KG1 (cell line): Measurements from ENCODE around the gene ZNF556.
"Not testable (repeated sequence)": the region's sequence is repeated elsewhere in the genome, so short reads cannot be mapped to it uniquely, and the experiment has no call there.

Experiments used
- DNase-seq: peaks from one replicate; lab custom pipeline; 2025; lab: John Stamatoyannopoulos, UW

Gene ZNF556

DNA sequence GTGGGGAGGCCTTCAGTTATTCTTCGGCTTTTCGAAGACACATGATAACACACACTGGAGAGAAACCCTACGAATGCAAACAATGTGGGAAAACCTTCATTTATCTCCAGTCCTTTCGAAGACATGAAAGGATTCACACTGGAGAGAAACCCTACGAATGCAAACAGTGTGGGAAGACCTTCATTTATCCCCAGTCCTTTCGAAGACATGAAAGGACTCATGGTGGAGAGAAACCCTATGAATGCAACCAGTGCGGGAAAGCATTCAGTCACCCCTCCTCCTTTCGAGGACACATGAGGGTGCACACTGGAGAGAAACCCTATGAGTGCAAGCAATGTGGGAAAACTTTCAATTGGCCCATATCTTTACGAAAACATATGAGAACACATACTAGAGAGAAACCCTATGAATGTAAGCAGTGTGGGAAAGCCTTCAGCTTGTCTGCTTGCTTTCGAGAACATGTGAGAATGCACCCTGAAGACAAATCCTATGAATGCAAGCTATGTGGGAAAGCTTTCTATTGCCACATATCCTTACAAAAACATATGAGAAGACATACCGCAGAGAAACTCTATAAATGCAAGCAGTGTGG, 14.0 kb upstream of the ZNF556 start:
- DNase-seq: no peak

DNA sequence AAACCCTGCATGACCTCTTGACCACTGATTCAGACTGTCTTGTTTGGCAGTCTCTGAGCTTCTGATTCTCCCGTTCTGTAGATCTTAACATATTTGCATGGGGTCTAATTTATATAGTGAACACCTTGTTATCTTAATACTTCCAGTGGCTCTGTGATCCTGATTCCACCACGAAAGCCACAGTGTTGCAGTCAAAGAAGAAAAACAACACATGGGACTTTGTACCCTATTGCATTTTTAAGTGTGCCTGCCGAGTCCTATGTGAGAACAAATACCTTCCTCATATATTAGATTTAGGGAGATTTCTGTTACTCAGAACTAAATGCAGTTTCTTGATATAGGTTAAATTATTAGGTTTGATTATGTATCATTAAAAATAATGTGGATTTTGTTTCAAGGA, 12.3 kb upstream of the ZNF556 start:
- no peak for DNase-seq

DNA sequence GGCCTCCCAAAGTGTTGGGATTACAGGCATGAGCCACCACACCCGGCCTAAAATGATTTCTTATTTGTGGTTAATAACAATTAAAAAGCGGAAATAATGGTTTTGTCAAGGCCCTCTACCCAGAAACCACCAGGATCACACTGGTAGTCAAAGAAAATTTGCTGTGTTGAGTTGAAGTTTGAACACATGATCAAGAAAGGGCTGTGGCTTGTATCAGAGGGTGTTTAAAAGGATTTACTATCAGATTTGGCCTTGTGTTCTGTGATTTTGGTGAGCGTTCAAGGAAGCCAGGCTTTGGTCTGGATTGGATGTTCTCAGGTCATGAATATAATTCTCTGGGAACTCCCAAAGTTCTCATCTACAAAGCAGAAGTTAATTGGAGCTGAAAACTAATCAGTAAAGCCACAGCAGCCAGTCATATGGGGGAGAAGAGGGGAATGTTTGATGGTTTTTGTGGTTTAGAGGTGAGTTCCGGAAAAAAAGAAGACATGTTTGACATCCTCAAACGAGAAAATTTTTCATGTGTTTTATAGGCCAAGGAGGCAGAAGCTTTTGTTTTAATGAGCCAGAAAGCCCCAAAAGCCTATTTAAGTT, 10.6 kb upstream of the ZNF556 start:
- no peak for DNase-seq

DNA sequence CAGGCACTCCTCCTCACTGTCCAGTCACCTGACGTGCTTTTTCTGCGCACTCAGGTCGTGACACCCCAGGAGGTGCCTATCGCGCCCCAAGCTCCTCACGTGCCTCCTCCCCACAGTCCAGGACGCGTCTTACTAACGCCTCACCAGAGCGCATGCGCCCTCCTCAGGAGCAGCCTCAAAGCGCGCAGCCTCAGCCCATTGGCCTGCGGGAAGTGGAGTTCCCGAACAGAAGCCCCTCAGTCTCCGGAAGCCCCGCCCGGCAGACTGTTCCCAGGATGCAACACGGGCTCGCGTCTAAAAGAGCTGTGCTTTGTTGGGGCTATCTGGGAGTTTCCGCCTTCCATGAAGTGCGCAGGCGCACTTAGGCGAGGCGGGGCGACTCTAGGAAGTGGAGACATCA, 8.3 kb upstream of the ZNF556 start:
- no peak for DNase-seq

DNA sequence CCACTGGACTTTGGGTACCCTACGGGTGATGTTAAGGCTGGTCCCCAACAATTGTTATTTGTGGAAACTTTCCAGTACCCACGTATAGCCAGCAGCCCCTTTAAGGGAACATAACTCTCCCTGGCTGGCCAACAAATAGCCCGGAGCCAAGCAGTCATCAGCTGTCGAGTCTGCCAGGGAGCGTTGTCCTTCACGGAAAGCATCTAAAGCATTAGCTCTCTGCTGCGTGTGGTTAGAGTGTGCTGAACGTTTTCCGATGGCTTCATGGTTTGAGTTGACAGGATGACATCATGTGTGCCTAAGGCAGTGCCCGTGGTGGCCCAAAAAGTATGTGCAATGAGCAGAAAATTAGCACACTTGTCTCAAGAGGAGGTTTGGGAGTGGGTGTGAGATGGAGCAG, 3.3 kb upstream of the ZNF556 start:
- no peak for DNase-seq

DNA sequence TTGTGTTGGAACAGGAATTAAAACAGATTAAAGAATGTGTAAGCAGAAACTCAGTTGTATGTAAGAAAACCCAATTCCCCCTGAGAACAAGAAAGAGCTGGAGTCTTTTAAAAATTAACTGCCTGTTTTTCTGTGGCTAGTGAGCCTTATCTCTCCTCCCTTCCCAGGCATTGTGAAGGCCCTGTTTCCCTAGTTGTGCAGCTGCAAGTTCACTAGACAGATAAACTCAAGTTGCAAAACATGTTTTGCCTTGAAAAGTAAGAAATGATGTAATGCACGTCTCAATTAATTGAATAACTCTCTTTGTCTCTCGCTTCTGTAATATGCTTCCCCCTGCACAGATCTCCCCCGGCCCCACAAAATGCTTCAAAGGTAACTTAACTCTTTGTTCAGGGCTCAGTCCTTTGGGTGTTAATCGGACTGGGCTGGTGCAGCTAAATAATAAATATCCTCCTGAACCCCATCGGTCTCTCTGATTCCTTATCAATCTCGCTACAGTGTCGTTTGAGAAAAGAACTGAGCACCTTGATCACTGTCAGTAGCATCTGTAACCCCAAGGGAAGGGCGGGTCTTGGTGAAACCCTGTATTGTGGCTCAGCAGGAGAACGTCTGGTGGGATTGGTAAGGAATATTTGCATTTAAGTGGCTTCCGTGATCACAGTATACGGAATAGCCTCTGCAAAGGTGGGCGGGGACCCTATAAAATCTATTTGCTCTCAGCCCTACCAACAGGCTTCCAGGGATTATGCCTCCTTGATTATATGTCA, 1.6 kb upstream of the ZNF556 start:
- no peak for DNase-seq

DNA sequence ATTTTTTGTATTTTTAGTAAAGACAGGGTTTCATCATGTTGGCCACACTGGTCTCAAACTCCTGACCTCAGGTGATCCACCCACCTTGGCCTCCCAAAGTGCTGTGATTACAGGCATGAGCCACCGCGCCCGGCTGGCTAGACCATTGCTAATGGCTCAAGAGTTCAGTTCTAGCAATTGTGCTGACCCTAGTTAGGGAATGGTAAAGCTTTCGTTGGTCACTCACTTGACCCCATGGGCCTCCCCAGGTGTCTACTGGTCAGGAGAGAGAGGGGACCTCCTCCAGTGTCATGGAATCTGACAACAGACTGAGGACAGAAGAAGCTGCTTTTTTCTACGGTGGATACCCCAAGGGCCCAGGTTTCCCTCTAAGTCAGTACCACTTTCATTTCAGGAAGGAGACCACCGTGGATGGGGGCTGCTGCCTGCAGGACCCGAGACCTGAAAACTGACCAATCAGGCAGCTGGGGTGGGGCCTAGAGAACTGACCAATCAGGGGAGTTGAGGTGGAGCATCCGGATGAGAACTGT, 575 bp upstream of the ZNF556 start:
- no peak for DNase-seq

DNA sequence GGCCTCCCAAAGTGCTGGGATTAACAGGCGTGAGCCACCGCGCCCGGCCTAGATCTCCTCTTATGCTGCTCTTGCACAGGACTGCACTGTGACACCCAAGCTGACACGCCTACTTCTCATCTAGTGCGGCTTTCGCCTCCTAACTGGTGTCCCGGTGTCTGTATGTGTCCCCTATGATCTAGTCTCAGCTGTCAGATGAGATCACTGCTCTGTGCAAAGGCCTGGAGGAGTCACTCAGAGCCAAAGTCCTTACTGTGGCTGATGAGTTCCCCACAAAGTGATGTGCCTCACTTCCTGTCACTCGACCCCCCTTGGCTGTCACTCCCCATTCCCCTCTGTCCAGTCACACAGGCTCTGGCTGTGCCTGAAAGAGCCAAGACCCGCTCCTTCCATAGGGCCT, 2.5 kb downstream of the ZNF556 start:
- no peak for DNase-seq

DNA sequence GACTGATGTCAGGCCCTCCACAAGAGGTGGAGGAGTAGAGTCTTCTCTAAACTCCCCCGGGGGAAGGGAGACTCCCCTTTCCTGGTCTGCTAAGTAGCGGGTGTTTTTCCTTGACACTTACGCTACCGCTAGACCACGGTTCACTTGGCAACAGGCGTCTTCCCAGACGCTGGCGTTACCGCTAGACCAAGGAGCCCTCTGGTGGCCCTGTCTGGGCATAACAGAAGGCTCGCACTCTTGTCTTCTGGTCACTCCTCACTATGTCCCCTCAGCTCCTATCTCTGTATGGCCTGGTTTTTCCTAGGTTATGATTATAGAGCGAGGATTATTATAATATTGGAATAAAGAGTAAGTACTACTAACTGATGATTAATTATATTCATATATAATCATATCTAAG, 5.0 kb downstream of the ZNF556 start:
- DNase-seq: not testable (repeated sequence)

DNA sequence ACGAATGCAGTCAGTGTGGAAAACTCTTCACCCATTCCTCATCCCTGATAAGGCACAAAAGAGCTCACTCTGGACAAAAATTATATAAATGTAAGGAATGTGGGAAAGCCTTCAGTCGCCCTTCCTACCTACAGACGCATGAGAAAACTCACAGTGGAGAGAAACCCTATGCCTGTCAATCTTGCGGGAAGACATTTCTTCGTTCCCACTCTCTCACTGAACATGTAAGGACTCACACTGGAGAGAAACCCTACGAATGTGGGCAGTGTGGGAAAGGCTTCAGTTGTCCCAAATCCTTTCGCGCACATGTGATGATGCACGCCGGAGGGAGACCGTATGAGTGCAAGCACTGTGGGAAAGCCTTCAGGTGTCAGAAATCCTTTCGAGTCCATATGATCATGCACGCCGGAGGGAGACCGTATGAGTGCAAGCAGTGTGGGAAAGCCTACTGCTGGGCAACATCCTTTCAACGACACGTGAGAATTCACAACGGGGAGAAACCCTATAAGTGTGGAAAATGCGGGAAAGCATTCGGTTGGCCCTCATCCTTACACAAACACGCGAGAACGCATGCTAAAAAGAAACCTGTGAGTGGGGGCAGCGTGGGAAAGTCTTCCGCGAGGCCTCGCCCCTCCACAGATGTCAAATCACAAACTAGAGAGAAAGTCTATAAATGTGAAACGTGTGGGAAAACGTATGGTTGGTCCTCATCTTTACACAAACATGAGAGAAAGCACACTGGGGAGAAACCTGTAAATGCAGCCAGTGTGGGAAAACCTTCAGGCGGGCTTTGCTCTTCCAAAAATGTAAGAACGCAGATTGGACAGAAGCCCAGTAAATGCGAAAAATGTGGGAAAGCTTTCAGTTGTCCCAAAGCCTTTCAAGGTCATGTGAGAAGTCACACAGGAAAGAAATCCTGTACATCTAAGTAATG, 10.5 kb downstream of the ZNF556 start:
- DNase-seq: no peak

DNA sequence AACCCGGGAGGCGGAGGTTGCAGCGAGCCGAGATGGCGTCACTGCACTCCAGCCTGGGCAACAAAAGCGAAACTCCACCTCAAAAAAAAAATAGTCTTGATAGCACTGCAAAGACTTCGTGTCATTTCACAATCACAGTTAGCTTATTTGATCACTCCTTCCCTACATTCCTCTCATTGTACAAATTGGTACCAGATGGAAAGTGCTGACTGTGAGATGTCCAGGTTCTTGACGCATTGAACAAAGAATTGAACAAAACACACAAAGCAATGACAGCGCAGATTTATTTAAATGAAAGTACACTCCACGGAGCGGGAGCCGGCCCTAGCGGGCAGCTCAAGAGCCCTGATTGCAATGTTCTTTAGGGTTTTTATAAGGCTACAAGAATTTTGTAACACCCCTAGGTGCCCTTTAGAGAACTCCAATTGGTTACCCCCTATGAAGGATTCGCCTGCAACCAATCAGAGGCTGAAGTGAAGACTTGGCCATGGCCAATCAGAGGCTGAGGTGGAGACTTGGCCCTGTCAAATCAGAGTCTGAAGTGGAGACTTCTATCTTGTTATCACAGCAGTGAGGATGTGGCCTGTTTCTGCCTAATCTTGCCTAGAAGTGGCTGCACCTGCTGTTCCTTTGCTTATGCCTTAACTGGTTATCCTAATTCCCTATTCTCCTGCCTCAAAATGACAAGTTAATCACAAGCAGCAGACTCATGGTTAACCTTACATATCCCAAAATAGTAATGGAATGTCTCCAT, 16.7 kb downstream of the ZNF556 start:
- no peak for DNase-seq

DNA sequence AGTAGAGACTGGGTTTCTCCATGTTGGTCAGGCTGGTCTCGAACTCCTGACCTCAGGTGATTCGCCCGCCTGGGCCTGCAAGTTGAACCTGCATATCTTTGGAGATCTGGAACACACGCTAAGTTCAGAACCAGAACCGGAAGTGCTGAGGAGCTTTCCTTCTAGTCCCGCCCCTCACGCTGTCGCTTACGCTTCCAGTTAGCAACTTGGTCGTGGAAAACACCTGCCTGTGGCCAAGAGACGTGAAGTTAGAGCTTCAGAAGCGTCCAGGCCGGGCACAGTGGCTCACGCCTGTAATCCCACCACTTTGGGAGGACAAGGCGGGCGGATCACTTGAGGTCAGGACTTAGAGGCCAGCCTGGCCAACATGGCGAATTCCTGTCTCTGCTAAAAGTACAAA, 18.6 kb downstream of the ZNF556 start:
- no peak for DNase-seq

DNA sequence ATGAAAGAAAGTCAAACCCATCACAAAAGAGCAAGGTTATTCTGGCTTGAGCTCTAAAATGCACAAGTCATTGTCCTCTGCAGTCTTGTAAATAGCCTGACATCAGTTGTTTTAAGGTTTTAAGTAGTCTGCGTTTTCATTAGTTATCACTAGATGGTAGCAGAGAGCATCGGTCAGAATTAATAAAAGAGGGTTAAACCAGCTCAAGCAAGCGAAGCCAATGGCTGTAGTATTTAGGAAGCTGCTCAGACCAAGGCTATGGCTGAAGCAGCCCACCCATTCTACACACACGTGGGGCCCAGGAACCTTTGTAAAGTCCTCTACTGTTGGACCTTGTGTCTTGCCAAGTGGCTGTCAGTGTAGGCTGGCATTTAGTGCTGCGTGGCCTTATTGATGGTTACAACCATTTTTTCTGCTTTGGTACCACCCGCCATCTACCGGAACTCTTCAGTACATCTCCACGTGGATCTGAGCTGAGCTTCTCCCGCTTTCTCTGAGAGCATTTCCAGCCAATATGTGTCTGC, 20.3 kb downstream of the ZNF556 start:
- peak; percentile 62 for DNase-seq

DNA sequence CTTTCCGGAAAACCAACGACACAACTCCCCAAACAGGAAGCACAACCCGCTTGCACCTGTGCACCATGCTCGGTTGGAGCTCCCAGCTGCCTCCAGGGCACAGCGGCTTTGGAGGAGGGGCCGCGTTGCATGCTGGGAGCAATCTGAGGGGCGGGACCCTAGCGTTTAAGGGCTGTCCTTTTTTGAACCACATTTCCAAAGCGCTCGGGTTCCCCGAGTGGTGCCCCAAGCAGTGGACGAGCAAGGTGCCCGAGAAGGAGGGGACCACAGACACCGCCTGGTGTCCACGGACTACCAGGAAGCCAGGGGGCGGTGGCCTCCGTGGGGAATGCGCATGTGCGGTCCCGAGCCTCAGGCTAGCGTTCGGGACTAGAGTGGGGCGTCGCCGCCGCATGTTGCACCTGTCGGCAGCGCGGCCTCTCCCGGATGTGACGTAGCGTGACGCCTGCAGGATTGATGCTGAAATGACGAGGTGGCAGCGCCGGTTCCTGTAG, 21.6 kb downstream of the ZNF556 start:
- no peak for DNase-seq

DNA sequence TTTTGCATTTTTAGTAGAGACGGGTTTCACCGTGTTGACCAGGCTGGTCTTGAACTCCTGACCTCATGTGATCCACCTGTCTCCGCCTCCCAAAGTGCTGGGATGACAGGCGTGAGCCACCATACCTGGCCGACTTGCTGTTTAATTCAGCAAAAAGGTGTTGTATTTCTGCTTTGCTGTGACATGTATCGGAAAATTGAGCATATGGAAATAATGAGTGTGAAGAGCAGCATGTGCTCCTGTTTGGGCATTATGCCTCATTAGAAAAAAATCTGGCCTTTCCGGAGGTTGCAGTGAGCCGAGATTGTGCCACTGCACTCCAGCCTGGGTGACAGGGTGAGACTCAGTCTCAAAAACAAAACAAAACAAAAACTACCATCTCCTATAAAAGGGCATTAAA, 23.4 kb downstream of the ZNF556 start:
- DNase-seq: not testable (repeated sequence)

DNA sequence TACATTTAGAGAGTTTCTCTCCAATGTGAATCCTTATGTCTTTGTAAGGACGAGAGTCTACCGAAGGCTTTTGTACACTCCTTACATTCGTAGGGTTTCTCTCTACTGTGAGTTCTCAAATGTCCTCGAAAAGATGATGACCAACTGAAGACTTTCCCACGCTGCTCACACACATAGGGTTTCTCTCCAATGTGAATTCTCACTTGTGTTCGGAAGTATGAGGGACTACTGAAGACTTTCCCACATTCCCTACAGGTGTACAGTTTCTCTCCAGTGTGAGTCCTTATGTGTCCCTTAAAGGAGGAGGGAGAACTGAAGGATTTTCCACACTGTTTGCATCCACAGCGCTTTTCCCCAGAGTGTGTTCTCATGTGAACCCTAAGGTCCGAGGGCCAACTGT, 29.6 kb downstream of the ZNF556 start:
- DNase-seq: no peak

DNA sequence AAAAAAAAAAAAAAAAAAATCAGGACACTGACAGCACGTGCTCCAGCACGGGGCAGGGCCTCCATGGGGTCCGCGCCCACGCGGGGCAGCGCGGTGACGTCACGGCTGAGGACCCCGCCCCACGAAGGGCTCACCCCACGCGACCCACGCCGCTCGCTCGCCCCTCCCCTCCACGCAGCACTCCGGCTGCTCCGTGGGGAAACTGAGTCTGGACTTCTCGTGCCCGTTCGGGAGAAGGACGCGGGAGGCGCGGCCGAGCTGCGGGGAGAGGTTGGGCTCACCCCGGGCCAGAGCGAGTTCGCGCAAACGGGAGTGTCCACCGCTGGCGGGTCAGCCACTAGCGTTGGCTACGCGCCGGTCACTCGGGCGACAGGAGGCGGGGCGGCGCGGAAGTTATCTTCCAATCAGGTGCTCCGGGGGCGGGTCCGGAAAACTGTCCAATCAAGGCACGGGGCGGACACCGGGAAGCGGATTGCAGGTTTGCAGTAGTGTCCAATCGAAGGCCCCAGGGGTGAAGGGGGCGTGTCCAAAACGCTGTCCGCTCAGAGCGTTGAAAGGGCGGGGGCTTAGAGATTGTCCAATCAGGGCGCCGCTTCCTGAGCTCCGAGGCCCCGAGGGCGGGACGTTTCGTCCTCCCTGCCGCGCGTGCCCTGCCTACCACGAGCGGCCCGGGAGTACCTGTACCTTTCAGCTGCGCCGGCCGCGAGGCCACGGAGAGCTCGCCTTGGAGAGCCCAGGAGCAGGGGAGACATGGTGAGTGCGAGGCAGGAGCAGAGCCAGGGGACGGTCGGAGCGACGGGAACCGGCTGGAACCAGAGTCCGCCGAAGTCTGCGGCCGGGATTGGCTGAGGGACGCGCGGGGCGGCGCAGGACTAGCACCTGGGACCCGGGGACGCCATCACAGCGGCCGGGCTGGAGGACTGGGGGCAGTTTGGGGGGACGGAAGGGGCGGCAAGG, 33.4 kb downstream of the ZNF556 start, which contains the start of gene ZNF57:
Gene ZNF57 (plus strand): TSS at position 633 of the 957 bp plus-strand sequence. CDS start 118 bp downstream, at position 751.
- peak; percentile 94 for DNase-seq

DNA sequence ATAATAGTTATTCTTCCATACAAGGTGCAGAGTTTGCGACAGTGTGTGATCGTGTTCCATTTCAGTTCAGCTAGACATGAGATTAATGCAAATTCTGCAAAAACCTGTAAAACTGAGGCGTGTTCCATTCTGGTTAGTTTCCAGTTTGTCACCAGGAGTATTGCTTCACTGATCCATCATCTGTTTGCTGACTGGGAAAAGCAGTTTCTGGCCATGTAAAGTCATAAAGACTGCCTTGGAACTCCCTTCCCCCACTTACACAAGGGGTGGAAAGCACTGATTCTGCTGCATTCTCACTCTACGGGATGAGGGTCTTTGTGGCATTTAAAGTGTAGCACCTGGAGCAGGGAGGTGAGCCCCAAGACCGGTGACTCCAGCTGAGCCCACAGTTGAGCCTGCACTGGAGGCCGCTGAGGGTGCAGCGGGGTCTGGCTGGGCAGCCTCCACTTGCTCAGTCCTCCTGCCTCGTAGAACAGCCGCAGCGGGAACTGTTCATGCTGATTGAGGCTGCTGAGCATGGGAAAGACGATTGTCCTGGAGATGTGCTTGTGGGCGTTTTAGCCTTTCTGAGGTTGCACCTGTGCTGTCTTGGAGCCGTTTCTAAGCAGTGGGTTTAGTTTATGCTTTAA, 35.6 kb downstream of the ZNF556 start:
- DNase-seq: no peak

DNA sequence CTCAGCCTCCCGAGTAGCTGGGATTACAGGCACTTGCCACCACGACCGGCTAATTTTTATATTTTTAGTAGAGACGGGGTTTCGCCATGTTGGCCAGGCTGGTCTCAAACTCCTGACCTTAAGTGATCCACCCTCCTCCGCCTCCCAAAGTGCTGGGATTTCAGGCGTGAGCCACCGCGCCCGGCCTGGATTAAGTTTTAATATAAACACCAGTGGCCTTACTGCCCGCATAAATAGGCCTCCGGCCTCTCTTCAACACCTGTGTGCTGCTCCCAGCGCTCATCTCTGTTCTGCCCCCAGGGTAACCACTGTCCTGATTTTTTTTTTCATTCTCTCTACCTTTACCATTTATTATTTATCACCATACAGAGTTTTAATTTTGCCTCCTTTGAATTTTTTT, 36.2 kb downstream of the ZNF556 start:
- DNase-seq: not testable (repeated sequence)
